Neuron (in vitro differentiated cells): ENCODE measurements around the gene CCR6.
A peak's percentile ranks its signal among the peaks of the same experiment; 100 is the strongest.

ENCODE experiments used
- H2AFZ ChIP-seq: one replicate; pipeline ENCODE4 v1.6.1; 2013; ENCODE audit warnings: low read depth, mild to moderate bottlenecking, inconsistent platforms, low read length, moderate library complexity
- H3K27me3 ChIP-seq: one replicate; pipeline ENCODE4 v1.6.1; 2013; ENCODE audit warnings: low read length; ENCODE audit not compliant: insufficient read depth
- H3K36me3 ChIP-seq: one replicate; pipeline ENCODE4 v1.6.1; 2013; ENCODE audit warnings: low read length; ENCODE audit not compliant: insufficient read depth
- H3K4me1 ChIP-seq: one replicate; pipeline ENCODE4 v1.6.1; 2013; ENCODE audit warnings: low read length; ENCODE audit not compliant: insufficient read depth
- H3K4me3 ChIP-seq: 2 replicates; pipeline ENCODE4 v1.5.1; 2013; ENCODE audit warnings: mild to moderate bottlenecking, low read length, moderate library complexity
- H3K9me3 ChIP-seq: one replicate; pipeline ENCODE4 v1.6.1; 2013; ENCODE audit warnings: low read length

Gene CCR6

GRCh38 chr6:167129159-167129558, 6.3 kb downstream of the CCR6 start:
- H3K4me3 ChIP-seq = no peak overlapping the region
- H3K9me3 ChIP-seq = no peaks in the 10 kb centered on the region
- H2AFZ ChIP-seq = no peak overlapping the region
- no peaks in the 10 kb centered on the region for H3K4me1 ChIP-seq
- H3K27me3 ChIP-seq = no peaks in the 10 kb centered on the region
- no peaks in the 10 kb centered on the region for H3K36me3 ChIP-seq

- H3K4me3 ChIP-seq = no peak overlapping the region
- no peaks in the 10 kb centered on the region for H3K27me3 ChIP-seq
- no peaks in the 10 kb centered on the region for H3K4me1 ChIP-seq
- no peak overlapping the region for H2AFZ ChIP-seq
- H3K36me3 ChIP-seq = no peaks in the 10 kb centered on the region
- no peaks in the 10 kb centered on the region for H3K9me3 ChIP-seq
Measured at GRCh38 chr6:167129562-167129961, 6.7 kb downstream of the CCR6 start.

GRCh38 chr6:167130008-167130677, 7.2 kb downstream of the CCR6 start:
- no peak overlapping the region for H3K4me3 ChIP-seq

GRCh38 chr6:167130712-167131684, 8.1 kb downstream of the CCR6 start:
- Histone ChIP-seq H3K27me3 (no peaks in the 10 kb centered on the region), H3K4me1 (no peaks in the 10 kb centered on the region), H3K4me3 (no peak overlapping the region), H3K9me3 (no peaks in the 10 kb centered on the region), H3K36me3 (no peaks in the 10 kb centered on the region), H2AFZ (no peak overlapping the region)

More at GRCh38 chr6:167130008-167130677, 7.2 kb downstream of the CCR6 start:
- no peaks in the 10 kb centered on the region for H3K36me3 ChIP-seq
- H3K27me3 ChIP-seq = no peaks in the 10 kb centered on the region
- no peak overlapping the region for H2AFZ ChIP-seq
- no peaks in the 10 kb centered on the region for H3K9me3 ChIP-seq
- H3K4me1 ChIP-seq = no peaks in the 10 kb centered on the region

- no peaks in the 10 kb centered on the region for H3K27me3 ChIP-seq
- no peaks in the 10 kb centered on the region for H3K36me3 ChIP-seq
- H3K4me3 ChIP-seq = no peak overlapping the region
- no peak overlapping the region for H2AFZ ChIP-seq
- no peaks in the 10 kb centered on the region for H3K9me3 ChIP-seq
- no peaks in the 10 kb centered on the region for H3K4me1 ChIP-seq
Measured at GRCh38 chr6:167134448-167135328, 11.8 kb downstream of the CCR6 start.

- H3K9me3 ChIP-seq = no peaks in the 10 kb centered on the region
- no peak overlapping the region for H3K4me3 ChIP-seq
- H3K4me1 ChIP-seq = peaks cover 10% of the 10 kb centered on the region
- H3K36me3 ChIP-seq = no peaks in the 10 kb centered on the region
- no peaks in the 10 kb centered on the region for H3K27me3 ChIP-seq
- H2AFZ ChIP-seq = no peak overlapping the region
Measured at GRCh38 chr6:167136376-167136775, 13.5 kb downstream of the CCR6 start.

GRCh38 chr6:167137081-167137480, 14.2 kb downstream of the CCR6 start:
- Histone ChIP-seq H3K4me3 (no peak overlapping the region), H2AFZ (no peak overlapping the region), H3K36me3 (no peaks in the 10 kb centered on the region), H3K9me3 (no peaks in the 10 kb centered on the region), H3K4me1 (peaks cover 15% of the 10 kb centered on the region), H3K27me3 (no peaks in the 10 kb centered on the region)

GRCh38 chr6:167137881-167138280, 15.0 kb downstream of the CCR6 start:
- no peaks in the 10 kb centered on the region for H3K36me3 ChIP-seq
- H3K9me3 ChIP-seq = no peaks in the 10 kb centered on the region
- H2AFZ ChIP-seq = no peak overlapping the region
- H3K27me3 ChIP-seq = no peaks in the 10 kb centered on the region
- no peak overlapping the region for H3K4me3 ChIP-seq
- peaks cover 15% of the 10 kb centered on the region for H3K4me1 ChIP-seq

- Histone ChIP-seq H2AFZ (no peak overlapping the region), H3K4me3 (no peak overlapping the region), H3K27me3 (no peaks in the 10 kb centered on the region), H3K36me3 (no peaks in the 10 kb centered on the region), H3K9me3 (peaks cover 3% of the 10 kb centered on the region), H3K4me1 (peaks cover 15% of the 10 kb centered on the region)
Measured at GRCh38 chr6:167139761-167140160, 16.9 kb downstream of the CCR6 start.

GRCh38 chr6:167140589-167141474, 17.9 kb downstream of the CCR6 start:
- Histone ChIP-seq H3K4me3 (no peak overlapping the region), H2AFZ (peak overlapping the region; percentile 56), H3K27me3 (no peaks in the 10 kb centered on the region), H3K4me1 (peaks cover 15% of the 10 kb centered on the region), H3K36me3 (no peaks in the 10 kb centered on the region), H3K9me3 (peaks cover 4% of the 10 kb centered on the region)

- Histone ChIP-seq H3K4me1 (peaks cover 19% of the 10 kb centered on the region), H3K9me3 (peaks cover 4% of the 10 kb centered on the region), H2AFZ (no peak overlapping the region), H3K36me3 (no peaks in the 10 kb centered on the region), H3K4me3 (no peak overlapping the region), H3K27me3 (no peaks in the 10 kb centered on the region)
Measured at GRCh38 chr6:167141667-167142432, 19.0 kb downstream of the CCR6 start.
